ENCODE measurements around the gene RNF183. TPM values are rescaled to one million over a fixed set of nuclear protein-coding genes. Genes with fewer than 3 reads are reported as not detected.

Gene RNF183
- total and polyA plus RNA-seq, 2 of the 4 experiments (the other 2 are of a cell fraction) = not detected

- POLR2A ChIA-PET (ENCODE audit: unreplicated experiment) = no interaction called here
- dilution Hi-C loops (cut with HindIII; ENCODE audit: low sequenced_read_pairs, unreplicated experiment) = no loop called here
- WGBS, 2 experiments (ENCODE audit: extremely low coverage in 2 of 2, insufficient read length in 1 of 2) = 60% methylated on average over 1 of the region's 8 CpGs; no CpG with 5 or more reads in 1 of the 2 experiments
- no peak overlapping the region for H3K4me2 ChIP-seq (ENCODE audit: low read depth, low read length)
- no peaks in the 10 kb centered on the region for H3K9me3 ChIP-seq (ENCODE audit: control insufficient read depth, insufficient read depth, low read length)
- H2AK9ac ChIP-seq (replicated peaks; ENCODE audit: low read depth, low read length, poor library complexity) = no peak overlapping the region
- peaks cover 35% of the 10 kb centered on the region for H3K27me3 ChIP-seq (ENCODE audit: control insufficient read depth, insufficient read depth, low read length)
- H2AFZ ChIP-seq (replicated peaks; ENCODE audit: low read length, poor library complexity) = no peak overlapping the region
- no peak overlapping the region for H4K91ac ChIP-seq (ENCODE audit: insufficient read depth, low read depth, low read length)
- H3K4me1 ChIP-seq (ENCODE audit: control insufficient read depth, insufficient read depth, low read length) = no peaks in the 10 kb centered on the region
- no peak for ATAC-seq (ENCODE audit: low read depth)
- H3K4ac ChIP-seq (ENCODE audit: low read depth, low read length) = no peak overlapping the region
- H2AK5ac ChIP-seq (ENCODE audit: low read depth, low read length) = no peak overlapping the region
- H3K4me3 ChIP-seq (ENCODE audit: insufficient read depth, low read depth, low read length) = no peak overlapping the region
- no peak overlapping the region for H2BK15ac ChIP-seq (ENCODE audit: low read depth, low read length)
- no peaks in the 10 kb centered on the region for H3K79me1 ChIP-seq (ENCODE audit: low read depth in 1 of 2, low read length in 2 of 2)
- no peak overlapping the region for H2BK5ac ChIP-seq (ENCODE audit: low read depth, low read length, poor library complexity, severe bottlenecking)
- no peak overlapping the region for H4K8ac ChIP-seq (ENCODE audit: low read depth in 2 of 2, low read length in 2 of 2)
- H4K5ac ChIP-seq (ENCODE audit: low read depth, low read length) = no peak overlapping the region
- no peak for TF ChIP-seq RCOR1 (IDR thresholded peaks at IDR 0.05; ENCODE audit: insufficient replicate concordance, low read length)
- TF ChIP-seq USF2 (IDR thresholded peaks at IDR 0.05; ENCODE audit: low read depth, low read length) = no peak
- TF ChIP-seq CHD1 (IDR thresholded peaks at IDR 0.05; ENCODE audit: low read depth, low read length) = no peak
- no peak for TF ChIP-seq BHLHE40 (IDR thresholded peaks at IDR 0.05; ENCODE audit: low read depth, low read length)
- no peak for TF ChIP-seq MAZ (IDR thresholded peaks at IDR 0.05; ENCODE audit: borderline replicate concordance, low read depth, low read length)
- TF ChIP-seq MAFK (IDR thresholded peaks at IDR 0.05; ENCODE audit: low read depth, low read length) = no peak
- TF ChIP-seq POLR2A (IDR thresholded peaks at IDR 0.05; ENCODE audit: low read depth, low read length) = no peak
- TF ChIP-seq CEBPB (IDR thresholded peaks at IDR 0.05; ENCODE audit: low read depth, low read length) = no peak
- no peak for TF ChIP-seq RFX5 (IDR thresholded peaks at IDR 0.05; ENCODE audit: low read depth, low read length)
- TF ChIP-seq SMC3 (IDR thresholded peaks at IDR 0.05; ENCODE audit: low read depth, low read length) = no peak
- no peak for TF ChIP-seq MXI1 (IDR thresholded peaks at IDR 0.05; ENCODE audit: borderline replicate concordance, low read depth, low read length)
- TF ChIP-seq RAD21 (IDR thresholded peaks at IDR 0.05; ENCODE audit: low read length) = no peak
- no peak for TF ChIP-seq FOS (IDR thresholded peaks at IDR 0.05; ENCODE audit: low read depth, low read length)
- TF ChIP-seq, protein P1, sequence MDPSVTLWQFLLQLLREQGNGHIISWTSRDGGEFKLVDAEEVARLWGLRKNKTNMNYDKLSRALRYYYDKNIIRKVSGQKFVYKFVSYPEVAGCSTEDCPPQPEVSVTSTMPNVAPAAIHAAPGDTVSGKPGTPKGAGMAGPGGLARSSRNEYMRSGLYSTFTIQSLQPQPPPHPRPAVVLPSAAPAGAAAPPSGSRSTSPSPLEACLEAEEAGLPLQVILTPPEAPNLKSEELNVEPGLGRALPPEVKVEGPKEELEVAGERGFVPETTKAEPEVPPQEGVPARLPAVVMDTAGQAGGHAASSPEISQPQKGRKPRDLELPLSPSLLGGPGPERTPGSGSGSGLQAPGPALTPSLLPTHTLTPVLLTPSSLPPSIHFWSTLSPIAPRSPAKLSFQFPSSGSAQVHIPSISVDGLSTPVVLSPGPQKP (IDR thresholded peaks at IDR 0.05; ENCODE audit: borderline replicate concordance, low read depth, low read length) = no peak
- no peak for TF ChIP-seq NFE2L2 (IDR thresholded peaks at IDR 0.05; ENCODE audit: low read depth, low read length)
- TF ChIP-seq, protein P2, sequence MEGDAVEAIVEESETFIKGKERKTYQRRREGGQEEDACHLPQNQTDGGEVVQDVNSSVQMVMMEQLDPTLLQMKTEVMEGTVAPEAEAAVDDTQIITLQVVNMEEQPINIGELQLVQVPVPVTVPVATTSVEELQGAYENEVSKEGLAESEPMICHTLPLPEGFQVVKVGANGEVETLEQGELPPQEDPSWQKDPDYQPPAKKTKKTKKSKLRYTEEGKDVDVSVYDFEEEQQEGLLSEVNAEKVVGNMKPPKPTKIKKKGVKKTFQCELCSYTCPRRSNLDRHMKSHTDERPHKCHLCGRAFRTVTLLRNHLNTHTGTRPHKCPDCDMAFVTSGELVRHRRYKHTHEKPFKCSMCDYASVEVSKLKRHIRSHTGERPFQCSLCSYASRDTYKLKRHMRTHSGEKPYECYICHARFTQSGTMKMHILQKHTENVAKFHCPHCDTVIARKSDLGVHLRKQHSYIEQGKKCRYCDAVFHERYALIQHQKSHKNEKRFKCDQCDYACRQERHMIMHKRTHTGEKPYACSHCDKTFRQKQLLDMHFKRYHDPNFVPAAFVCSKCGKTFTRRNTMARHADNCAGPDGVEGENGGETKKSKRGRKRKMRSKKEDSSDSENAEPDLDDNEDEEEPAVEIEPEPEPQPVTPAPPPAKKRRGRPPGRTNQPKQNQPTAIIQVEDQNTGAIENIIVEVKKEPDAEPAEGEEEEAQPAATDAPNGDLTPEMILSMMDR (conservative IDR thresholded peaks at IDR 0.05; ENCODE audit: low read depth, low read length) = no peak
- no peak overlapping the region for H2BK120ac ChIP-seq (ENCODE audit: low read depth, low read length)
- DNase-seq = no peak
- no TSS peak for BruUV-seq (replicated peaks)
- CTCF ChIA-PET = no interaction called here
- in situ Hi-C loops (cut with MboI; ENCODE audit: low sequenced_read_pairs) = loop anchor here (10.0 kb wide), 1 partner anchor 353 kb away; no protein-coding TSS in a partner anchor
- H3K23ac ChIP-seq (ENCODE audit: low read depth, low read length) = no peak overlapping the region
- intact Hi-C loops (cut with micrococcal nuclease) = no loop called here
- no peaks in the 10 kb centered on the region for H3K9me1 ChIP-seq (ENCODE audit: insufficient read depth, low read length)
- no peak overlapping the region for H3K9ac ChIP-seq (ENCODE audit: low read depth, low read length)
- no peak overlapping the region for H3K27ac ChIP-seq (ENCODE audit: insufficient read depth, low read length)
- H3K14ac ChIP-seq (replicated peaks; ENCODE audit: low read depth, low read length) = no peak overlapping the region
- no peak overlapping the region for H3K56ac ChIP-seq (ENCODE audit: extremely low read depth, insufficient read depth, low read length)
- no peak overlapping the region for H3K18ac ChIP-seq (ENCODE audit: low read depth, low read length)
- no peaks in the 10 kb centered on the region for H3K36me3 ChIP-seq (ENCODE audit: control insufficient read depth, insufficient read depth, low read length)
- H4K20me1 ChIP-seq (ENCODE audit: insufficient read depth, low read length) = no peaks in the 10 kb centered on the region
- H2BK20ac ChIP-seq (ENCODE audit: low read depth, low read length) = no peak overlapping the region
These were observed 1.6 kb downstream of the RNF183 start for GRCh38 chr9:113301548-113301947.
